DOHH2 (cell line): Measurements from ENCODE around the gene TNPO2.

ENCODE experiments used
- H3F3A ChIP-seq: fragments of 200-600 bp; sonication (generic), shearing (Covaris generic); 2 replicates; pipeline ENCODE4 v1.6.0; 2016; ENCODE audit warnings: antibody characterized with exemption, mild to moderate bottlenecking; ENCODE audit not compliant: control insufficient read depth, insufficient read depth
- H3K27ac ChIP-seq: fragments of 200-600 bp; sonication (generic); 2 replicates; pipeline ENCODE4 v1.5.1; 2014; ENCODE audit warnings: low read depth, mild to moderate bottlenecking, low read length, moderate library complexity
- H3K27me3 ChIP-seq: fragments of 200-600 bp; sonication (generic); 2 replicates; pipeline ENCODE4 v1.6.1; 2014; ENCODE audit warnings: mild to moderate bottlenecking, low read length, mixed read lengths; ENCODE audit not compliant: control insufficient read depth
- H3K36me3 ChIP-seq: fragments of 200-600 bp; sonication (generic); 2 replicates; pipeline ENCODE4 v1.6.1; 2014; ENCODE audit warnings: mild to moderate bottlenecking, low read length, moderate library complexity, mixed read lengths; ENCODE audit not compliant: control insufficient read depth
- H3K4me1 ChIP-seq: fragments of 200-600 bp; sonication (generic); 2 replicates; pipeline ENCODE4 v1.6.1; 2014; ENCODE audit warnings: mild to moderate bottlenecking, low read length, mixed read lengths; ENCODE audit not compliant: control insufficient read depth
- H3K4me2 ChIP-seq: fragments of 200-600 bp; sonication (generic); 2 replicates; pipeline ENCODE4 v1.6.0; 2014; ENCODE audit warnings: mild to moderate bottlenecking, low read length, moderate library complexity
- H3K4me3 ChIP-seq: fragments of 200-600 bp; sonication (generic); 2 replicates; pipeline ENCODE4 v1.5.1; 2014; ENCODE audit warnings: mild to moderate bottlenecking, low read length, mixed read lengths
- H3K79me2 ChIP-seq: fragments of 200-600 bp; sonication (generic); 2 replicates; pipeline ENCODE4 v1.6.1; 2014; ENCODE audit warnings: mild to moderate bottlenecking, low read length, mixed read lengths; ENCODE audit not compliant: control insufficient read depth
- H3K9me2 ChIP-seq: fragments of 200-600 bp; sonication (generic); replicated peaks from 2 replicates; pipeline ENCODE4 v1.6.1; 2014; ENCODE audit warnings: mild to moderate bottlenecking, low read length, mixed read lengths; ENCODE audit not compliant: control insufficient read depth
- H3K9me3 ChIP-seq: fragments of 200-600 bp; sonication (generic); 2 replicates; pipeline ENCODE4 v1.6.1; 2014; ENCODE audit warnings: antibody characterized with exemption, low read length, mixed read lengths; ENCODE audit not compliant: control insufficient read depth, insufficient read depth
- H4K20me1 ChIP-seq: fragments of 200-600 bp; sonication (generic); 2 replicates; pipeline ENCODE4 v1.6.0; 2014; ENCODE audit warnings: low read depth, mild to moderate bottlenecking, antibody characterized with exemption, low read length, moderate library complexity; ENCODE audit not compliant: control insufficient read depth, insufficient read depth
- EZH2phosphoT487 ChIP-seq: fragments of 200-600 bp; sonication (generic); IDR thresholded peaks from 2 replicates; pipeline ENCODE4 v1.6.1; 2017; ENCODE audit warnings: borderline replicate concordance, mild to moderate bottlenecking, antibody characterized with exemption, low read length, moderate library complexity, mixed read lengths
- TF ChIP-seq, protein P1 (sequence below): fragments of 200-600 bp; sonication (generic); IDR thresholded peaks from one replicate; pipeline ENCODE4 v1.5.1; 2014; ENCODE audit warnings: antibody characterized with exemption, mild to moderate bottlenecking, low read depth, low read length; ENCODE audit not compliant: poor library complexity, severe bottlenecking

TNPO2 gene

DNA sequence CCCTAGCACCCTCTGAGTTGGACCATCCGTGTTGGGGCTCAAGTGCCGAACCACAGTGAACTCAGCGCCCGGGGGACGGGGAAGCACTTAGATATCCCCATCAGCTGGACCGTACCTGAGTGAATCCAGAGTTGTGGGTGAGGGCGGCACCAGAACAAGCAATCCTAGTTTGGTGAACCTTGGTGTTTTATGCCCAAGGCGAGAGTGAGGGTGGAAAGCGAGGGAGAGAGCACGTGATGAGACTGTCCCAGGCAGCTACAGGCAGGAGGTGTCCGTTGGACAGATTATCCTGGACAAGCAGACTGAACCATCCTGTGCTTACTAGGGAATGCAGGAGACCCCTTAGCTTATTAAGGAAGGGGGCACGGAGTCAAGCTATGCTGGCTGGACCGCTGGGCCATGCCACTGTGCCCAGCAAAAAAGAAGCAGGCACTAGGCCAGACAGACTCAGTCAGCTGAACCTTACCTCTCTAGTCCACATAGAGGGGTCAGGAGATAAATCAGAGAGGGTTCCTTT lies 14.2 kb upstream of the TNPO2 start:
- peak overlapping the region; percentile 86 for H3K4me3 ChIP-seq
- H3K27me3 ChIP-seq: no peaks in the 10 kb centered on the region
- H3K9me2 ChIP-seq: no peaks in the 10 kb centered on the region
- no peak for TF ChIP-seq EZH2phosphoT487
- TF ChIP-seq, protein P1, sequence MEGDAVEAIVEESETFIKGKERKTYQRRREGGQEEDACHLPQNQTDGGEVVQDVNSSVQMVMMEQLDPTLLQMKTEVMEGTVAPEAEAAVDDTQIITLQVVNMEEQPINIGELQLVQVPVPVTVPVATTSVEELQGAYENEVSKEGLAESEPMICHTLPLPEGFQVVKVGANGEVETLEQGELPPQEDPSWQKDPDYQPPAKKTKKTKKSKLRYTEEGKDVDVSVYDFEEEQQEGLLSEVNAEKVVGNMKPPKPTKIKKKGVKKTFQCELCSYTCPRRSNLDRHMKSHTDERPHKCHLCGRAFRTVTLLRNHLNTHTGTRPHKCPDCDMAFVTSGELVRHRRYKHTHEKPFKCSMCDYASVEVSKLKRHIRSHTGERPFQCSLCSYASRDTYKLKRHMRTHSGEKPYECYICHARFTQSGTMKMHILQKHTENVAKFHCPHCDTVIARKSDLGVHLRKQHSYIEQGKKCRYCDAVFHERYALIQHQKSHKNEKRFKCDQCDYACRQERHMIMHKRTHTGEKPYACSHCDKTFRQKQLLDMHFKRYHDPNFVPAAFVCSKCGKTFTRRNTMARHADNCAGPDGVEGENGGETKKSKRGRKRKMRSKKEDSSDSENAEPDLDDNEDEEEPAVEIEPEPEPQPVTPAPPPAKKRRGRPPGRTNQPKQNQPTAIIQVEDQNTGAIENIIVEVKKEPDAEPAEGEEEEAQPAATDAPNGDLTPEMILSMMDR: no peak
- H4K20me1 ChIP-seq: peaks cover 10% of the 10 kb centered on the region
- H3F3A ChIP-seq: peaks cover 4% of the 10 kb centered on the region
- peaks cover 26% of the 10 kb centered on the region for H3K4me1 ChIP-seq
- peaks cover 21% of the 10 kb centered on the region for H3K36me3 ChIP-seq
- no peaks in the 10 kb centered on the region for H3K9me3 ChIP-seq
- peaks cover 36% of the 10 kb centered on the region for H3K79me2 ChIP-seq
- peak overlapping the region; percentile 77 for H3K4me2 ChIP-seq
- no peak overlapping the region for H3K27ac ChIP-seq

DNA sequence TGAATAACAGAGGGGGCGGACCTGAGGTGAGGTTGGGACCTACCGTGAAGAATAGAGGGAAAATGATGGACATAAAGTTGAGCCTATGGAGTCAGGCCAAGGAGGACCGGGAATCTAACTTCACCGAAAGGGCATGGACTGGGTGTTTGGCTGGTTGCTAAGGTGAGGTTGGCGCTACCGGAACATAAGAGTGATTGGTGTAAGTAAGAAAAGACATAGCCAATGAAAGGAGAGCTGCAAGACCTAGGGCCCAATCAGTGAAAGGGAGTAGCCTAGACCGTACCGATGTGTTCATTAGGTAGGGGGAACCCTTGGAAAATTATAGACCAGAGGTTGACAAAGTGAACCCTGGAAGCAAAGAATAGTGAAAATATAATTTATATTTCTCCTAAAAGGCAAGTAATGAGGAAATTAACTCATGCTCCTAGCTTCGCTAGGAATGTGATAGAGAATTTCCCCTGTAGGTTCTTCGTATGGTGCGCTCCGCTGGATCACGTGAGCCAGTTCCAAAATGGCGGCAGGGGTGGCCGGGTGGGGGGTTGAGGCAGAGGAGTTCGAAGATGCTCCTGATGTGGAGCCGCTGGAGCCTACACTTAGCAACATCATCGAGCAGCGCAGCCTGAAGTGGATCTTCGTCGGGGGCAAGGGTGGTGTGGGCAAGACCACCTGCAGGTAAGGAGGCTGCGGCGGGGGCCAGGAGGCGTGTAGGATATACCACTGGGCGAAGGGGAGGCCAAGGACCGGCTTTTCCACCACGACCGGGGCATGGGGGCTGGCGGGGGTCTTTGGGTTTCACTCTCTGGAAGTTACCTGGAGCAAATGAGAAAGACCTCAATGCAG lies 13.5 kb upstream of the TNPO2 start, which contains the start of gene GET3:
Gene GET3 (plus strand): TSS at position 503 of the 840 bp plus-strand sequence. CDS start 9 bp downstream, at position 512.
- H3K4me1 ChIP-seq: peaks cover 33% of the 10 kb centered on the region
- no peak for TF ChIP-seq EZH2phosphoT487
- TF ChIP-seq, protein P1: no peak
- H3F3A ChIP-seq: peaks cover 4% of the 10 kb centered on the region
- H3K79me2 ChIP-seq: peaks cover 43% of the 10 kb centered on the region
- H3K9me3 ChIP-seq: no peaks in the 10 kb centered on the region
- no peaks in the 10 kb centered on the region for H3K27me3 ChIP-seq
- no peaks in the 10 kb centered on the region for H3K9me2 ChIP-seq
- H3K27ac ChIP-seq: peak within 1 kb of the TSS; percentile 57
- H4K20me1 ChIP-seq: peaks cover 14% of the 10 kb centered on the region
- peak within 1 kb of the TSS; percentile 77 for H3K4me2 ChIP-seq
- peaks cover 28% of the 10 kb centered on the region for H3K36me3 ChIP-seq
- peak within 1 kb of the TSS; percentile 86 for H3K4me3 ChIP-seq

DNA sequence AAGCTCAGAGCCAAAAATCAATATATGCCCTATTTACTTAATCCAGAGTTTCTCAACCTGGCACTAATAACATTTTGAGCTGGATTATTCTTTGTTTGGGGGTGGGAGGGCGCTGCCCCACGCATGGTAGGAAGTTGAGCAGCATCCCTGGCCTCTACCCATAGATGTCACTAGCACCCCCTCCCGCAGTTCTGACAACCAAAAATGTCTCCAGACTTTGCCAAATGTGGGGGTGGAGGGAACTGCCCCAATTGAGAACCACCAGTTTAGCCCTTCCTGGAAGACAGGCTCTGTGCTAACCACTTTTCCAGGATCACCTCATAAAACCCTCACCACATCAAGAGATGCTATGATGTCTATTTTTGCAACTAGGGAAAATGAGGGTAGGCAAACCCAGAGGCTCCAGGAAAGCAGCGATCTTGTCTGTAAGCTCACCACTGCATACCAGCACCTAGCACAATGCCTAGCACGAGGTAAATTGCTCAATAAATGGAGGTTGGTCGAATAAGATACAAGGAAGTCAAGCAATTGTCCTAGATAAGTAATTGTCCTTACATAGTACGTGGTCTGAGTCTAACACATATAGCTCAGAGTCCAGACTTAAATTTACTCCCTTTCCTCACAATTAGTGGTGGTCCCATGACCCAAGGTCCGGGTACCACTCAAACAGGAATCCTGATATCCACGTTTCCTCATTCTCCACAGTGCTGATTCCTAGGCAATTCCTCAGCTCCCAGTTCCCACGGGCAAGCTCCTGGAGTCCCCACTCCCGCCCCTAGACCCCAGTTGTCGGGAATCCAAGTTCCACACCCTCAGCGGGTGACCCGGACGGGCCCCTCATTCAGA lies 9.9 kb upstream of the TNPO2 start:
- peak overlapping the region; percentile 75 for H3K27ac ChIP-seq

More for the DNA sequence above, 9.9 kb upstream of the TNPO2 start:
- Histone ChIP-seq H3K79me2 (peaks cover 75% of the 10 kb centered on the region), H3F3A (peaks cover 13% of the 10 kb centered on the region), H3K36me3 (peaks cover 59% of the 10 kb centered on the region), H3K9me2 (no peaks in the 10 kb centered on the region), H3K4me2 (peak overlapping the region; percentile 78), H3K27me3 (no peaks in the 10 kb centered on the region), H4K20me1 (peaks cover 21% of the 10 kb centered on the region), H3K9me3 (no peaks in the 10 kb centered on the region), H3K4me1 (peaks cover 63% of the 10 kb centered on the region), H3K4me3 (peak overlapping the region; percentile 85)
- no peak for TF ChIP-seq EZH2phosphoT487
- TF ChIP-seq, protein P1: peak; percentile 85
